NCI-H226 (cell line): ENCODE data around the gene INSRR.

ENCODE experiments used
- DNase-seq: peaks from one replicate; pipeline ENCODE4 v3.0.0-alpha.2; 2015

Gene INSRR

GRCh38 chr1:156873659-156874058 lies 14.7 kb upstream of the INSRR start:
- no peak for DNase-seq

GRCh38 chr1:156869455-156869854 lies 10.5 kb upstream of the INSRR start:
- DNase-seq = no peak

- DNase-seq = no peak
Measured at GRCh38 chr1:156868341-156868740, 9.4 kb upstream of the INSRR start.

GRCh38 chr1:156866249-156866909 lies 7.5 kb upstream of the INSRR start:
- DNase-seq = no peak

GRCh38 chr1:156865865-156866248 lies 6.9 kb upstream of the INSRR start:
- DNase-seq = no peak

GRCh38 chr1:156865258-156865657 lies 6.3 kb upstream of the INSRR start:
- no peak for DNase-seq

GRCh38 chr1:156864796-156865195 lies 5.9 kb upstream of the INSRR start:
- no peak for DNase-seq

GRCh38 chr1:156863631-156864030 lies 4.7 kb upstream of the INSRR start:
- DNase-seq = no peak

- no peak for DNase-seq
Measured at GRCh38 chr1:156862997-156863599, 4.2 kb upstream of the INSRR start.

- DNase-seq = no peak
Measured at GRCh38 chr1:156862584-156862983, 3.7 kb upstream of the INSRR start.

GRCh38 chr1:156860628-156861423 lies 1.9 kb upstream of the INSRR start, which contains the start of gene NTRK1:
Gene NTRK1 (plus strand): TSS chr1:156860865. CDS start chr1:156860935, 70 bp downstream.
- peak; percentile 46 for DNase-seq

GRCh38 chr1:156860113-156860627 lies 1.3 kb upstream of the INSRR start:
- peak; percentile 23 for DNase-seq

GRCh38 chr1:156859523-156860112 lies 701 bp upstream of the INSRR start:
- no peak for DNase-seq

GRCh38 chr1:156858555-156858956 lies 361 bp downstream of the INSRR start:
- no peak for DNase-seq

GRCh38 chr1:156857532-156857931 lies 1.4 kb downstream of the INSRR start:
- no peak for DNase-seq

- DNase-seq = no peak
Measured at GRCh38 chr1:156856282-156856785, 2.6 kb downstream of the INSRR start.

GRCh38 chr1:156854634-156855033 lies 4.3 kb downstream of the INSRR start:
- DNase-seq = no peak

- DNase-seq = no peak
Measured at GRCh38 chr1:156853761-156854160, 5.2 kb downstream of the INSRR start.

- DNase-seq = peak; percentile 26
Measured at GRCh38 chr1:156852418-156852874, 6.5 kb downstream of the INSRR start.

GRCh38 chr1:156851779-156852417 lies 7.0 kb downstream of the INSRR start:
- no peak for DNase-seq

GRCh38 chr1:156849151-156849496 lies 9.8 kb downstream of the INSRR start:
- no peak for DNase-seq

GRCh38 chr1:156848461-156849150 lies 10.3 kb downstream of the INSRR start:
- DNase-seq = no peak
